Coronary artery (tissue), 2 donors: ENCODE results near the gene FAM89A.
"Not testable (repeated sequence)": the region's sequence is repeated elsewhere in the genome, so short reads cannot be mapped to it uniquely, and the experiment has no call there.

Source experiments
- DNase-seq: peaks from one replicate; pipeline ENCODE4 v3.0.0-alpha.2; 2017; ENCODE audit warnings: low spot score
- H3K27ac ChIP-seq, 2 donors: fragments of 200-600 bp; sonication (generic); one replicate each; pipeline ENCODE4 v1.5.1; 2016 to 2019
- H3K4me3 ChIP-seq: fragments of 200-600 bp; sonication (generic); 2 replicates; pipeline ENCODE4 v1.5.1; 2016; ENCODE audit warnings: mild to moderate bottlenecking, moderate library complexity
- CTCF ChIP-seq: fragments of 200-600 bp; sonication (generic); IDR thresholded peaks from one replicate; pipeline ENCODE4 v1.5.1; 2019; ENCODE audit warnings: antibody characterized with exemption

Gene FAM89A

DNA sequence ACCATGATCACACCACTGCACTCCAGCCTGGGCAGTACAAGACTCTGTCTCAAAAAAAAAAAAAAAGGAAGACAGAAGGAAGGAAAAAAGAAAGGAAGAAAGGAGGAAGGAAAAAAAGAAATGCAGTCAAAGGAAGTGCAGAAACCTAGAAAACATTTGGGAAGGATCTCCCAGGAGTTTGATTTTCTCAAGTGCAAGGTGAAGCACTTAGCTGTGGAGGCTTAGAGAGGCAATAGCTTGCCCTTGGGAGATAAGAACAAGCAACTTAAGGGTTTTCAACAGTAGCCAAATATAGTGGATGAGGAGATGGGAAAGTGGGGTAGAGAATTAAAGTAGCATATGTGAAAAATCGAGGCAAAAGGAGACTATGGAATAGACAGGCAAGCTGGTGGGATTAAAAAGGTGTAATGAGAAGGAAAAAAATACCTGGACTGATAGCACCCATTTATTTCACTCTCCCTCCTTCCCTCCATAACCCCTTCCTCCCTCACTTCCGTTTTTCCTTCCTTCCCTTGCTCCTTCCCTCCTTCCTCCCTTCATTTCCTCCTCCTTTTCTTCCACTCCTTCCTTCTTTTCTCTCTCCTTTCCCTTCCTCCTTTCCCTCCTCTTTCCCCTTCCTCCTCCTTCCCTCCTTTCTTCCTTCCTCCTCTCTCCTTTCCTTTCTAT is 6.8 kb upstream of the FAM89A start:
- no peak for DNase-seq
- no peak for TF ChIP-seq CTCF
- H3K27ac ChIP-seq: no peak overlapping the region

GRCh38 chr1:231045921-231046729 is 6.1 kb upstream of the FAM89A start:
- not testable (repeated sequence) for H3K27ac ChIP-seq, H3K4me3 ChIP-seq, DNase-seq

More for the DNA sequence above, 6.8 kb upstream of the FAM89A start:
- H3K4me3 ChIP-seq: no peak overlapping the region

DNA sequence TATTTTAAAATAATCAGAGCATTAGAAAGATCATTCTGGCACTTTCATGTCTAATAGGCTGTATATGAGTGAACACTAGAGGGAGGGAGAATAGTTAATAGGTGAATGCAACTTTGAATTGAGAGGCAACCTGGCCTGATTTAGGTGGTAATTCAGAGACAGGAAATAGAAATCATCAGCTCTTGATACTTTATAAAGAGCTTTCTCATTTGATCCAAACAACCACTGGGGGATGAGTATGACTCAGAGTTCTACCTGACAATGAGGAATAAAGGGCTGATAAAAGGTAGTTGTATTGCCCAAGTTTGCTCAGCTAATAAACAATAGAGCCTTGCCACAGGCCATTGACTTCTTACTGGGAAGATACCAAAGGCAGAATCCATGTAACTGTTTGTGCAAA is 5.2 kb upstream of the FAM89A start:
- H3K27ac ChIP-seq: no peak overlapping the region
- H3K4me3 ChIP-seq: no peak overlapping the region
- no peak for TF ChIP-seq CTCF
- DNase-seq: no peak

- no peak for TF ChIP-seq CTCF
- no peak overlapping the region for H3K27ac ChIP-seq
- no peak overlapping the region for H3K4me3 ChIP-seq
- DNase-seq: no peak
Observed at GRCh38 chr1:231044588-231044987, 4.5 kb upstream of the FAM89A start.

DNA sequence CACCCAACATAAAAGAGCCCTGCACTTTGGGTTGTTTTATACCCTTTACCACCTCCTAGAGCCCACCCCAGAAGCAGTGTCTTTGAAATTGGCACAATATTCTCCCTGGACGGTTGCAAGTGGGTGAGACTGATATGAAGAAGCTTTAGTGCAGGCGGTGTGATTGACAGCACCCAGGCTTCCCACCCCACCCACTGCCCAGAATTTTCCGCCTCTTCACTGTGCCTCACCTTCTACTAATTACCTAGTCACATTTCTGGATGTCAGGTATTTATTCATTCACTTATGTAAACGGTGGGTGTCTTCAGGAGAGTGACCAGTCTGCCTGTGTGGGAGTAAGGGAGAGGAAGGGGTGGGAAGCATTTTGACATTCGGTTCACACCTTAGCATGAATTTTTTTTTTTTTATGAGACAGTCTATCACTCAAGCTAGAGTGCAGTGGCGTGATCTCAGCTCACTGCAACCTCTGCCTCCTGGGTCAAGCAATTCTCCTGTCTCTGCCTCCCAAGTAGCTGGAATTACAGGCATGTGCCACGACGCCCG is 1.7 kb upstream of the FAM89A start:
- no peak overlapping the region for H3K27ac ChIP-seq
- no peak for DNase-seq
- H3K4me3 ChIP-seq: no peak overlapping the region
- TF ChIP-seq CTCF: no peak

DNA sequence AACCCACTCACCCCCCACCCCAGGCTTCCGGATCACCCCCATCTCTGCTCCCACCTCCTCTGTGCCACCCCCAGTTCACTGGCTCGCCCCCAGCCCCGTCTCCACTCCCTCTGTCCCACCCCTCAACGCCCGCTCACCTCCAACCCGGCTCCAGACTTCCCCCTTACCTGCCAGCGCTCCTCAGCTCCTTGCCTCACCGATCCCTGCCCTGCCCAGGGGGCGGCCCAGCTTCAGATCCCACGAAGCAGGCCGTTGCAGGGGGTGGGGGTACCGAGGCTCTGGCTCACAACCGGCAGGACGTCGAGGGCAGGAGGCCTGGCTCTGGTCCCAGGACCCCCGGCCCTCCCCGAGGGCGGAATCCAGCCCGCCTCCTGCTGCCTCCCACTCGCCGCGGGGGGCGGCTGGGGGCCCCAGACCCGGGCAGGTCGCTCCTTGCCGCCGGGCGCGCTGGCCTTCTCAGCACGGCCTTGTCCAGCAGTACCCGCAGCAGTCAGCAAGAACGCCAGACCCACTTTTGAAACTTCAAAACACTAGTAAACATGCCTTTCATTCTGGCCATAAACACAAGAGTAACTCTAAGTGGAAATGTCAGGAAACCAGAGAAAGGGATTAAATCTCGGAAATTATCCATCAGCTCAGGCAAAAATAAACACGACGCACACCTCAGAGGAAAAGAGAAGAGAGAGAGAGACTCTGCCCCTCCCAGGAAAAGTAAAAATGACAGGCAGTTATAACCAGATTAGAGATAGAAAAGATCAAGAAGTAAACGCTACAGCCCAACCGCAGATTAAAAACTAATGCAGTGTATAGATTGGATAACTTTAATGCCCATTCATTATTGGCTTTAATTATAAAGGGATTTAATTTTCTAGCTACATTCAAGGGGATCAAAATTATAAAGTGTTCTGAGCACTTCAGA is 1.0 kb upstream of the FAM89A start:
- no peak for DNase-seq
- TF ChIP-seq CTCF: no peak
- Histone ChIP-seq H3K4me3 (peak overlapping the region; percentile 83), H3K27ac (peak overlapping the region in 1 of 2 donors; percentile 25)
